Keratinocyte (primary cell): ENCODE results near the gene ITGBL1. TPM values are rescaled to one million over a fixed set of nuclear protein-coding genes. Genes with fewer than 3 reads are reported as not detected.

Source experiments
- DNase-seq: peaks from one replicate; pipeline ENCODE4 v3.0.0-alpha.2; 2011; ENCODE audit warnings: low read depth, missing footprints, low spot score
- FAIRE-seq: peaks from 2 replicates; lab custom pipeline; 2011; peaks lifted over from hg19 to GRCh38; lab: Jason Lieb, UNC
- H2AFZ ChIP-seq: 2 replicates; pipeline ENCODE4 v1.6.0; 2012; ENCODE audit warnings: low read length, control low read depth, inconsistent platforms; ENCODE audit not compliant: control insufficient read depth
- H3K27ac ChIP-seq: 2 replicates; pipeline ENCODE4 v1.5.1; 2011; ENCODE audit warnings: low read length; ENCODE audit not compliant: control insufficient read depth, insufficient read depth
- H3K27me3 ChIP-seq: 3 replicates; pipeline ENCODE4 v1.6.0; 2011; ENCODE audit warnings: low read length; ENCODE audit not compliant: control insufficient read depth, insufficient read depth; ENCODE audit errors: extremely low read depth
- H3K36me3 ChIP-seq, 2 experiments: 2 replicates in 1 of 2; 3 replicates in 1 of 2; pipeline ENCODE4 v1.5.1; 2011; ENCODE audit warnings: low read length in 2 of 2, mild to moderate bottlenecking in 1 of 2; ENCODE audit not compliant: control insufficient read depth in 2 of 2, insufficient read depth in 2 of 2; ENCODE audit errors: extremely low read depth in 1 of 2
- H3K4me1 ChIP-seq: 3 replicates; pipeline ENCODE4 v1.5.1; 2011; ENCODE audit warnings: low read length; ENCODE audit not compliant: control insufficient read depth, insufficient read depth; ENCODE audit errors: extremely low read depth
- H3K4me2 ChIP-seq: 3 replicates; pipeline ENCODE4 v1.6.0; 2011; ENCODE audit warnings: low read depth, low read length; ENCODE audit not compliant: control insufficient read depth, insufficient read depth; ENCODE audit errors: extremely low read depth
- H3K4me3 ChIP-seq, 3 experiments: fragments of 200-600 bp in 1 of 3; sonication (generic) in 1 of 3; 2 replicates in 2 of 3; 3 replicates in 1 of 3; pipeline ENCODE4 v1.5.1; 2011 to 2016; ENCODE audit warnings: low read length in 3 of 3, mild to moderate bottlenecking in 3 of 3, control low read depth in 2 of 3, inconsistent platforms in 1 of 3, low read depth in 1 of 3, mixed read lengths in 1 of 3, mixed run types in 1 of 3, moderate library complexity in 1 of 3; ENCODE audit not compliant: control insufficient read depth in 2 of 3, insufficient read depth in 2 of 3; ENCODE audit errors: extremely low read depth in 1 of 3
- H3K79me2 ChIP-seq: 2 replicates; pipeline ENCODE4 v1.6.0; 2012; ENCODE audit warnings: low read length; ENCODE audit not compliant: control insufficient read depth, insufficient read depth
- H3K9ac ChIP-seq: 3 replicates; pipeline ENCODE4 v1.6.0; 2011; ENCODE audit warnings: low read length; ENCODE audit not compliant: control insufficient read depth, insufficient read depth; ENCODE audit errors: extremely low read depth
- H3K9me1 ChIP-seq: 3 replicates; pipeline ENCODE4 v1.6.0; 2011; ENCODE audit warnings: low read length; ENCODE audit not compliant: control insufficient read depth, insufficient read depth; ENCODE audit errors: extremely low read depth
- H3K9me3 ChIP-seq: 2 replicates; pipeline ENCODE4 v1.5.1; 2012; ENCODE audit warnings: low read depth, low read length; ENCODE audit not compliant: control insufficient read depth
- H4K20me1 ChIP-seq: 3 replicates; pipeline ENCODE4 v1.6.0; 2011; ENCODE audit warnings: low read length; ENCODE audit not compliant: control insufficient read depth, insufficient read depth; ENCODE audit errors: extremely low read depth
- CTCF ChIP-seq, 3 experiments: IDR thresholded peaks in 1 of 3; conservative IDR thresholded peaks in 1 of 3; optimal IDR thresholded peaks in 1 of 3; 2 replicates in 2 of 3; 3 replicates in 1 of 3; pipeline versions ENCODE3 to v1.5.1; 2011; ENCODE audit warnings: low read length in 3 of 3, mild to moderate bottlenecking in 3 of 3, moderate library complexity in 2 of 3, control low read depth in 1 of 3, inconsistent platforms in 1 of 3; ENCODE audit not compliant: insufficient read depth in 2 of 3; ENCODE audit errors: extremely low read depth in 1 of 3
- EZH2 ChIP-seq: IDR thresholded peaks from one replicate; pipeline ENCODE4 v1.6.1; 2012; ENCODE audit warnings: inconsistent platforms, mild to moderate bottlenecking, low read length, moderate library complexity
- dilution Hi-C: fragments of 300-500 bp; cut with MboI; formaldehyde crosslinking; loops from one replicate; pipeline ENCODE4 v1.7.0; 2020; ENCODE audit warnings: low sequenced_read_pairs; ENCODE audit not compliant: extremely low pct_ligation_motif_present
- polyA plus RNA-seq, 5 experiments: library from polyadenylated mRNA; depleted of rRNA in 3 of 5; stranded (reverse) in 3 of 5; stranded (forward) in 1 of 5; unstranded in 1 of 5; fragments of >200 nt; gene quantifications; 1 replicate in 1 of 5; 2 replicates in 3 of 5; 3 replicates in 1 of 5; pipeline versions ENCODE4 v1.2.1 to v1.2.3, GENCODE V29; 2011 to 2012; ENCODE audit warnings: missing spikeins in 2 of 5, low read depth in 1 of 5, low replicate concordance in 1 of 5

Gene ITGBL1
- polyA plus RNA-seq, 1 donor (not counting 4 experiments of a cell fraction or from before 2014, with no cell fraction given) = 2.1 TPM

GRCh38 chr13:101425623-101426022 lies 26.9 kb upstream of the ITGBL1 start:
- Histone ChIP-seq H3K9me1 (no peaks in the 10 kb centered on the region), H3K9me3 (no peaks in the 10 kb centered on the region), H4K20me1 (no peaks in the 10 kb centered on the region), H2AFZ (no peak overlapping the region), H3K27ac (no peak overlapping the region), H3K27me3 (no peaks in the 10 kb centered on the region), H3K4me1 (no peaks in the 10 kb centered on the region), H3K4me2 (no peak overlapping the region), H3K36me3 (no peaks in the 10 kb centered on the region), H3K79me2 (no peaks in the 10 kb centered on the region), H3K9ac (no peak overlapping the region), H3K4me3 (no peak overlapping the region)
- no peak for DNase-seq
- TF ChIP-seq EZH2 (no peak), CTCF (optimal IDR thresholded peaks at IDR 0.05 in 1 of 3, IDR thresholded peaks at IDR 0.05 in 1 of 3, conservative IDR thresholded peaks at IDR 0.05 in 1 of 3; ENCODE audit: extremely low read depth in 1 of 3, insufficient read depth in 2 of 3, low read length in 3 of 3) (no peak)
- FAIRE-seq = no peak
- dilution Hi-C loops = no loop called here

- DNase-seq = no peak
These were observed 22.7 kb upstream of the ITGBL1 start for GRCh38 chr13:101429733-101430132.

More at GRCh38 chr13:101429733-101430132, 22.7 kb upstream of the ITGBL1 start:
- H3K9me1 ChIP-seq = no peaks in the 10 kb centered on the region
- TF ChIP-seq CTCF (optimal IDR thresholded peaks at IDR 0.05 in 1 of 3, IDR thresholded peaks at IDR 0.05 in 1 of 3, conservative IDR thresholded peaks at IDR 0.05 in 1 of 3; ENCODE audit: extremely low read depth in 1 of 3, insufficient read depth in 2 of 3, low read length in 3 of 3) (no peak), EZH2 (no peak)
- no peaks in the 10 kb centered on the region for H3K9me3 ChIP-seq
- H2AFZ ChIP-seq = no peak overlapping the region
- no peaks in the 10 kb centered on the region for H3K36me3 ChIP-seq
- no peak overlapping the region for H3K4me2 ChIP-seq
- H3K27ac ChIP-seq = no peak overlapping the region
- no peak for FAIRE-seq
- no peaks in the 10 kb centered on the region for H3K4me1 ChIP-seq
- no peaks in the 10 kb centered on the region for H3K27me3 ChIP-seq
- H3K79me2 ChIP-seq = no peaks in the 10 kb centered on the region
- dilution Hi-C loops = no loop called here
- no peak overlapping the region for H3K4me3 ChIP-seq
- no peaks in the 10 kb centered on the region for H4K20me1 ChIP-seq
- H3K9ac ChIP-seq = no peak overlapping the region
